ENCODE measurements around the gene TTLL5. TPM values are rescaled to one million over a fixed set of nuclear protein-coding genes. Genes with fewer than 3 reads are reported as not detected.

Gene TTLL5
- total RNA-seq, 1 experiment from 2014 or later: 15.3 TPM

- H3K27ac ChIP-seq: no peak overlapping the region
- no peaks in the 10 kb centered on the region for H3K4me1 ChIP-seq (replicated peaks)
- peaks cover 3% of the 10 kb centered on the region; the same call in 1 of the 2 replicates for H3K36me3 ChIP-seq
- no peak overlapping the region for H3K4me3 ChIP-seq
- no peak for DNase-seq (ENCODE audit: low read depth in 1 of 2, low spot score in 2 of 2)
- H3K27me3 ChIP-seq (replicated peaks): no peaks in the 10 kb centered on the region
- H3K9me3 ChIP-seq (replicated peaks): no peaks in the 10 kb centered on the region
Observed at GRCh38 chr14:75747899-75748298, 86.9 kb downstream of the TTLL5 start.

- no peak overlapping the region for H3K27ac ChIP-seq
- no peak for DNase-seq (ENCODE audit: low read depth in 1 of 2, low spot score in 2 of 2)
- no peaks in the 10 kb centered on the region for H3K4me1 ChIP-seq (replicated peaks)
- H3K4me3 ChIP-seq: no peak overlapping the region
- H3K9me3 ChIP-seq (replicated peaks): no peaks in the 10 kb centered on the region
- peaks cover 3% of the 10 kb centered on the region for H3K36me3 ChIP-seq
- no peaks in the 10 kb centered on the region for H3K27me3 ChIP-seq (replicated peaks)
Observed at GRCh38 chr14:75748336-75748735, 87.3 kb downstream of the TTLL5 start.

GRCh38 chr14:75751296-75751695 lies 90.2 kb downstream of the TTLL5 start:
- no peak overlapping the region for H3K4me3 ChIP-seq
- H3K27me3 ChIP-seq (replicated peaks): no peaks in the 10 kb centered on the region
- no peak overlapping the region for H3K27ac ChIP-seq
- peaks cover 3% of the 10 kb centered on the region for H3K36me3 ChIP-seq
- H3K9me3 ChIP-seq (replicated peaks): no peaks in the 10 kb centered on the region
- DNase-seq (ENCODE audit: low read depth in 1 of 2, low spot score in 2 of 2): no peak
- no peaks in the 10 kb centered on the region for H3K4me1 ChIP-seq (replicated peaks)

- no peaks in the 10 kb centered on the region for H3K9me3 ChIP-seq (replicated peaks)
- H3K4me1 ChIP-seq (replicated peaks): no peaks in the 10 kb centered on the region
- no peaks in the 10 kb centered on the region for H3K27me3 ChIP-seq (replicated peaks)
- no peak for DNase-seq (ENCODE audit: low read depth in 1 of 2, low spot score in 2 of 2)
- peaks cover 3% of the 10 kb centered on the region for H3K36me3 ChIP-seq
- H3K4me3 ChIP-seq: no peak overlapping the region
- no peak overlapping the region for H3K27ac ChIP-seq
Observed at GRCh38 chr14:75752086-75752485, 91.0 kb downstream of the TTLL5 start.

GRCh38 chr14:75752907-75753594 lies 92.0 kb downstream of the TTLL5 start:
- Histone ChIP-seq H3K36me3 (peaks cover 3% of the 10 kb centered on the region), H3K4me3 (no peak overlapping the region), H3K9me3 (replicated peaks) (no peaks in the 10 kb centered on the region), H3K27me3 (replicated peaks) (no peaks in the 10 kb centered on the region), H3K4me1 (replicated peaks) (no peaks in the 10 kb centered on the region), H3K27ac (no peak overlapping the region)
- DNase-seq (ENCODE audit: low read depth in 1 of 2, low spot score in 2 of 2): no peak

GRCh38 chr14:75753696-75754095 lies 92.7 kb downstream of the TTLL5 start:
- Histone ChIP-seq H3K4me1 (replicated peaks) (no peaks in the 10 kb centered on the region), H3K27ac (no peak overlapping the region), H3K4me3 (no peak overlapping the region), H3K9me3 (replicated peaks) (no peaks in the 10 kb centered on the region), H3K36me3 (peaks cover 3% of the 10 kb centered on the region), H3K27me3 (replicated peaks) (no peaks in the 10 kb centered on the region)
- no peak for DNase-seq (ENCODE audit: low read depth in 1 of 2, low spot score in 2 of 2)

GRCh38 chr14:75757644-75758402 lies 96.8 kb downstream of the TTLL5 start:
- Histone ChIP-seq H3K4me3 (no peak overlapping the region), H3K4me1 (replicated peaks) (no peaks in the 10 kb centered on the region), H3K36me3 (no peaks in the 10 kb centered on the region; the same call in 1 of the 2 replicates), H3K9me3 (replicated peaks) (no peaks in the 10 kb centered on the region), H3K27me3 (replicated peaks) (no peaks in the 10 kb centered on the region), H3K27ac (no peak overlapping the region)
- no peak for DNase-seq (ENCODE audit: low read depth in 1 of 2, low spot score in 2 of 2)

GRCh38 chr14:75764020-75764419 lies 103.0 kb downstream of the TTLL5 start:
- Histone ChIP-seq H3K36me3 (no peaks in the 10 kb centered on the region), H3K27ac (no peak overlapping the region), H3K9me3 (replicated peaks) (no peaks in the 10 kb centered on the region), H3K27me3 (replicated peaks) (no peaks in the 10 kb centered on the region), H3K4me1 (replicated peaks) (no peaks in the 10 kb centered on the region), H3K4me3 (no peak overlapping the region)
- no peak for DNase-seq (ENCODE audit: low read depth in 1 of 2, low spot score in 2 of 2)

- H3K36me3 ChIP-seq: no peaks in the 10 kb centered on the region
- DNase-seq (ENCODE audit: low read depth in 1 of 2, low spot score in 2 of 2): no peak
- H3K4me1 ChIP-seq (replicated peaks): no peaks in the 10 kb centered on the region
- no peak overlapping the region for H3K4me3 ChIP-seq
- H3K27me3 ChIP-seq (replicated peaks): no peaks in the 10 kb centered on the region
- H3K27ac ChIP-seq: no peak overlapping the region
- no peaks in the 10 kb centered on the region for H3K9me3 ChIP-seq (replicated peaks)
Observed at GRCh38 chr14:75769047-75769685, 108.1 kb downstream of the TTLL5 start.

GRCh38 chr14:75770635-75771034 lies 109.6 kb downstream of the TTLL5 start:
- Histone ChIP-seq H3K9me3 (replicated peaks) (no peaks in the 10 kb centered on the region), H3K27ac (no peak overlapping the region), H3K36me3 (no peaks in the 10 kb centered on the region), H3K4me1 (replicated peaks) (no peaks in the 10 kb centered on the region), H3K4me3 (no peak overlapping the region), H3K27me3 (replicated peaks) (no peaks in the 10 kb centered on the region)
- DNase-seq (ENCODE audit: low read depth in 1 of 2, low spot score in 2 of 2): no peak

- DNase-seq (ENCODE audit: low read depth in 1 of 2, low spot score in 2 of 2): no peak
- Histone ChIP-seq H3K36me3 (no peaks in the 10 kb centered on the region), H3K27ac (no peak overlapping the region), H3K27me3 (replicated peaks) (no peaks in the 10 kb centered on the region), H3K9me3 (replicated peaks) (no peaks in the 10 kb centered on the region), H3K4me3 (no peak overlapping the region), H3K4me1 (replicated peaks) (no peaks in the 10 kb centered on the region)
Observed at GRCh38 chr14:75771595-75771994, 110.5 kb downstream of the TTLL5 start.

- Histone ChIP-seq H3K36me3 (no peaks in the 10 kb centered on the region), H3K9me3 (replicated peaks) (no peaks in the 10 kb centered on the region), H3K4me3 (no peak overlapping the region), H3K4me1 (replicated peaks) (no peaks in the 10 kb centered on the region), H3K27ac (no peak overlapping the region), H3K27me3 (replicated peaks) (no peaks in the 10 kb centered on the region)
- no peak for DNase-seq (ENCODE audit: low read depth in 1 of 2, low spot score in 2 of 2)
Observed at GRCh38 chr14:75773046-75773445, 112.0 kb downstream of the TTLL5 start.

GRCh38 chr14:75781096-75781495 lies 120.0 kb downstream of the TTLL5 start:
- no peak for DNase-seq (ENCODE audit: low read depth in 1 of 2, low spot score in 2 of 2)
- Histone ChIP-seq H3K36me3 (0 out of 2 replicates have a peak, but pooled peaks cover 6% of the 10 kb centered on the region), H3K9me3 (replicated peaks) (no peaks in the 10 kb centered on the region)

GRCh38 chr14:75783184-75783583 lies 122.1 kb downstream of the TTLL5 start:
- no peak for DNase-seq (ENCODE audit: low read depth in 1 of 2, low spot score in 2 of 2)
- no peaks in the 10 kb centered on the region for H3K27me3 ChIP-seq (replicated peaks)
- no peaks in the 10 kb centered on the region for H3K9me3 ChIP-seq (replicated peaks)

More at GRCh38 chr14:75781096-75781495, 120.0 kb downstream of the TTLL5 start:
- Histone ChIP-seq H3K27me3 (replicated peaks) (no peaks in the 10 kb centered on the region), H3K4me1 (replicated peaks) (no peaks in the 10 kb centered on the region), H3K27ac (no peak overlapping the region), H3K4me3 (no peak overlapping the region)

More at GRCh38 chr14:75783184-75783583, 122.1 kb downstream of the TTLL5 start:
- Histone ChIP-seq H3K4me3 (no peak overlapping the region), H3K36me3 (0 out of 2 replicates have a peak, but pooled peaks cover 6% of the 10 kb centered on the region), H3K27ac (no peak overlapping the region), H3K4me1 (replicated peaks) (no peaks in the 10 kb centered on the region)

Measured in SJSA1 (cell line).